Effector memory CD4-positive, alpha-beta T cell (primary cell): ENCODE data around the gene CSK.

Experiments
- DNase-seq, 3 donors: peaks; one replicate each; pipeline ENCODE4 v3.0.0-alpha.2; 2020
- H3K27ac ChIP-seq: 2 replicates; pipeline ENCODE4 v1.7.0; 2013; ENCODE audit warnings: mild to moderate bottlenecking, low read length, moderate library complexity; ENCODE audit not compliant: insufficient read depth, poor library complexity, severe bottlenecking
- H3K27me3 ChIP-seq: replicated peaks from 2 replicates; pipeline ENCODE4 v1.7.0; 2013; ENCODE audit warnings: mild to moderate bottlenecking, low read length; ENCODE audit not compliant: insufficient read depth, control insufficient read depth, poor library complexity, severe bottlenecking
- H3K36me3 ChIP-seq: 2 replicates; pipeline ENCODE4 v1.7.0; 2013; ENCODE audit warnings: mild to moderate bottlenecking, low read length, moderate library complexity; ENCODE audit not compliant: control insufficient read depth, insufficient read depth
- H3K4me1 ChIP-seq: 2 replicates; pipeline ENCODE4 v1.7.0; 2013; ENCODE audit warnings: low read length, mild to moderate bottlenecking; ENCODE audit not compliant: control insufficient read depth, insufficient read depth, poor library complexity, severe bottlenecking
- H3K4me3 ChIP-seq: 2 replicates; pipeline ENCODE4 v1.7.0; 2013; ENCODE audit warnings: low read length, low read depth, mild to moderate bottlenecking; ENCODE audit not compliant: insufficient read depth, poor library complexity, severe bottlenecking
- H3K9me3 ChIP-seq: 2 replicates; pipeline ENCODE4 v1.7.0; 2013; ENCODE audit warnings: mild to moderate bottlenecking, low read length, moderate library complexity; ENCODE audit not compliant: control insufficient read depth

Gene CSK

DNA sequence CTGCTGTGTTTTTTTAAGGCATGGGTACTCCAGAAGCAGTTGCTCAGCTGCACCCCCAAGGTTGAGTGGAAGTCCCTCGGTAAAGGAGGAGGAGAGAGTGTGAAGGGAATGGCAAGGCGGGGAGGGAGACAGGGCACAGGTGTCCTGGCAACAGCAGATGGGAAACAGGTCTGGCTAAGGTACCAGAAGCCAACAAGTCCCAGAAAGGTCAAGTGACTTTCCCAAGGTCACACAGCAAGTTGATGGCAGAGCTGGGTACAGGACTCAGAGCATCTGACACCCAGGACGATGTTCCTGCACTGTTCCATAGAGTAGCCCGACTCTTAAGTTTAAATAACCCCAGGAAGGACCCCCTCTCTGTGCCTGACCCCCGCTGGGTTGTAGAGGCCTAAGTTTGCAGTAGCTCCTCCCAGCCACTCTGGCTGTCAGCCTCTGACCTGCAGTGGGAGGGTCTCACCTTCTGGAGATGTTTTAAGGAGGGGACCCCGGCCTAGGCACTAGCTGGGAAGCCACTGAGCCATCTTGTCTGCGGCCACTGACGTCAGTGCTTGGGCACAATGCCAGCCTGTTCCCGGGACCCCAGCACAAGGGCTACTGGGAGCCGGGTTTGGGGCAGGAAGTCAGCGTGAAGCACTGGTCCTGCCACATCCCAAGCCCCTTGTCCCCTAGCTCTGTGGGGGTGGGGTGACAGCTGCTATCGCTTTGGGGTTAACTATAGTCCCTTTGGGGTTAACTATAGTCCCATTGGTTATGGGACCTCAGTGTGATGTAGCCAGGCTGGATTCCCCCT is 10.5 kb downstream of the CSK start:
- Histone ChIP-seq H3K27ac (peak overlapping the region; percentile 90), H3K4me3 (peak overlapping the region; percentile 19), H3K36me3 (peaks cover 3% of the 10 kb centered on the region)

DNA sequence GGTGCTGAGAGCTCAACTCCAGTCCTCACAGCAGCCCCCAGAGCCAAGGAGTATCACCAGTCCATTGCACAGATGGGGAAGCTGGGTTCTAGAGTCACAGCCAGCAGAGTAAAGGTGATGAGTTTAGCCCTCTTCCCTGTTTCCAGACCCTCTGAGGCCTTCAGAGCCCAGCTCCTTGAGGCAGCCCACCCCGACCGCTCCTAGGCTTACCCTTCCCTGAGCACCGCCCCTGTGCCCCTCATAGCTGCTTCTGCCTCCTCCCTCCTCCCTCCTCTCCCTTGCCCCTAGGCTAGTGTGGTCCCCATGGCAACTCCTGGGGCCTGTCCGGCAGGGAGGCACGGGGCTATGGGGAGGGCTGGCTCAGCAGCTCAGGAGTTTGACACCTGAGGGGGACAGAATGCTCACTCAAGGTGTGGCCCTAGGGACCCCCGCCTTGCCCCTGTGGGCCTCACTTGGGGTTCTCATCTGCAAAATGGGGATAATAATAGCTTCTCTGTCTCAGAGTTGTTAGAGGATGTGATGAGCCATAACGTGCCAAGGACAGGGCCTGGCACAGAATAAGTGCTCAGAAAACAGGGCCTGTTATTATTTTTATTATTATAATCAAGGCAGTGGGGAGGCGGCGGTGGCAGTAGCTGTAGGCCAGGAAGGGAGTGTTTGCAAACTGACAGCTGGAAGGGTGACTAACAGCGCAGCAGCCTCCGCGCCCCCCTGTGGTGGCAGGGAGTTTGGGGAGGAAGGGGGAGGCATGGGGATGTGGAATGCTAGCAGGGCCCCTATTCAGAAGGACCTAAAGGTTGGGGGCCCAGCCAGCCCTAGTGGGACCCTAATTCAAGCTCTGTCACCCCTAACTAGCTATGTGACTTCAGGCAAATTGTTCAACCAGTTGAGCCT is 11.5 kb downstream of the CSK start:
- Histone ChIP-seq H3K4me3 (peak overlapping the region; percentile 38), H3K27ac (peak overlapping the region; percentile 90), H3K36me3 (peaks cover 10% of the 10 kb centered on the region), H3K4me1 (peaks cover 97% of the 10 kb centered on the region), H3K27me3 (no peaks in the 10 kb centered on the region), H3K9me3 (no peaks in the 10 kb centered on the region)
- peak; percentile 64 to 67 (median 65) for DNase-seq

More for the DNA sequence above, 10.5 kb downstream of the CSK start:
- Histone ChIP-seq H3K27me3 (no peaks in the 10 kb centered on the region), H3K4me1 (peaks cover 97% of the 10 kb centered on the region), H3K9me3 (no peaks in the 10 kb centered on the region)
- DNase-seq: no peak

DNA sequence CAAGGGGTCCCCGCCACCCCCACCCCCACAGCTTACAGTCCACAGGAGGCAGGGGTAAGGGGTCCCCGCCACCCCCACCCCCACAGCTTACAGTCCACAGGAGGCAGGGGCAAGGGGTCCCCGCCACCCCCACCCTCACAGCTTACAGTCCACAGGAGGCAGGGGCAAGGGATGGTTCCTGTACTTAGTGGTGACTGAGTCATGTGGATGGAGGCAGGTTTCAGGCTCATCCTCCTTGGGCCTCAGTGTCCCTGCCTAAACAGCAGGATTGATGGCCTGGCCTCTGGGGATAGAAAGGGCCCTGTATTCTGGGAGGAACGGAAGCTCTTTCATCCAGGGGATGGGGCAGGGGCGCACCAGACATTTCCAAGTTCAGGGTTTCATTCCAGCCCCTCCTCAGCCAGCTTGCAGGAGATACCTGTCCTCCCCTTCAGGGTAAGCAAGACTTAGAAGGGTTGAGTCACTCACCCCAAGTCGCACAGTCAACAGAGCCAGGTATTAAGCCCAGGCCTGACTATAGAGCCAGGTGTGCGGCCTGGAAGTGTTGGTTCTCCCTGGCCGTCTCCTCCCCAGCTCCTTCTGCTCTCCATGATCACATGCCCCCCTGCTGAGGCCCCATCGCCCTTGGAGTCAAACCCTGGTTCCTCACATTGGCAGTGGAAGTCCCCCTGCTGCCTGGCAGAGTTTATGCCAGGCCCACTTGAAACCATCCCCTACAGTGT is 12.5 kb downstream of the CSK start:
- H3K4me3 ChIP-seq: no peak overlapping the region
- peaks cover 97% of the 10 kb centered on the region for H3K4me1 ChIP-seq
- H3K36me3 ChIP-seq: peaks cover 20% of the 10 kb centered on the region
- H3K9me3 ChIP-seq: no peaks in the 10 kb centered on the region
- peak overlapping the region; percentile 90 for H3K27ac ChIP-seq
- no peaks in the 10 kb centered on the region for H3K27me3 ChIP-seq
- no peak for DNase-seq

DNA sequence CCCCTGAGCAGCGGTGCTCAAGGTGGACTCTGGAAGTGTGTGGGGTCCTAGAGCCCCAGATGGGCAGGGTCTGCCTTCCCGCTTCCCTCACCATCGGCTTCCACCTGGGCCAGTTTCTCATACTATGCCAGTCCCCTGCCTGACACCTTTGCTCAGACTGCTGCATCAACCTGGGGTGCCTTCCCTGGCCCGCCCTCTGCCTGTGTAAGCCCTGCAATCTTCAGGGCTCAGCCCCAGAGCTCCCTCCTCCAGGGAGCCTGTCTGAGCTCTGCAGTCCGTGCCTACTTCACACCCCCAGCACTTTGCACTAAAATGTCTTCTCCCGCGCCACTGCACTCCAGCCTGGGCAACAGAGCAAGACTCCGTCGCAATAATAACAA is 13.1 kb downstream of the CSK start:
- peaks cover 26% of the 10 kb centered on the region for H3K36me3 ChIP-seq

DNA sequence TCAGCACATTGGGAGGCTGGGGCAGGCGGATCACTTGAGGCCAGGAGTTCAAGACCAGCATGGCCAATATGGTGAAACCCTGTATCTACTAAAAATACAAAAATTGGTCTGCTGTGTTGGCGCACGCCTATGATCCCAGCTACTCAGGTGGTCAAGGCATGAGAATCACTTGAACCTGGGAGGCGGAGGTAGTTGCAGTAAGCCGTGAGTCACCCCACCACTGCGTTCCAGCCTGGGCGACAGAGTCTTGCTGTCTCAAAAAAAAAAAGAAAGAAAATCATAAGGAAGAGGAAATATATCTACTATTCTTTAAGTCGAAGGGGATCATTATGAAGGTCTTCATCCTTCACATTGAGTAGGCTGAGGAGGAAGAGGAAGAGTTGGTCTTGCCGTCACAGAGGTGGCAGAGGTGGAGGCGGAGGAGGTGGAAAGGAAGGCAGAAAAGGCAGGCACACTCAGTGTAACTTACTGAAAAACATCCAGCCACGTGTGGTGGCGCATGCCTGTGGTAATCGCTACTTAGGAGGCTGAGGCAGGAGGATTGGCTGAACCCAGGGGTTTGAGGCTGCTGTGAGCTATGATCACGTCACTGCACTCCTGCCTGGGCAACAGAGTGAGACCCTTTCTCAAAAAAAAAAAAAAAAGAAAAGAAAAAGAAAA is 14.2 kb downstream of the CSK start:
- peaks cover 88% of the 10 kb centered on the region for H3K4me1 ChIP-seq

More for the DNA sequence above, 13.1 kb downstream of the CSK start:
- Histone ChIP-seq H3K27ac (peak overlapping the region; percentile 90), H3K4me3 (no peak overlapping the region), H3K27me3 (no peaks in the 10 kb centered on the region), H3K9me3 (no peaks in the 10 kb centered on the region), H3K4me1 (peaks cover 97% of the 10 kb centered on the region)
- DNase-seq: no peak

DNA sequence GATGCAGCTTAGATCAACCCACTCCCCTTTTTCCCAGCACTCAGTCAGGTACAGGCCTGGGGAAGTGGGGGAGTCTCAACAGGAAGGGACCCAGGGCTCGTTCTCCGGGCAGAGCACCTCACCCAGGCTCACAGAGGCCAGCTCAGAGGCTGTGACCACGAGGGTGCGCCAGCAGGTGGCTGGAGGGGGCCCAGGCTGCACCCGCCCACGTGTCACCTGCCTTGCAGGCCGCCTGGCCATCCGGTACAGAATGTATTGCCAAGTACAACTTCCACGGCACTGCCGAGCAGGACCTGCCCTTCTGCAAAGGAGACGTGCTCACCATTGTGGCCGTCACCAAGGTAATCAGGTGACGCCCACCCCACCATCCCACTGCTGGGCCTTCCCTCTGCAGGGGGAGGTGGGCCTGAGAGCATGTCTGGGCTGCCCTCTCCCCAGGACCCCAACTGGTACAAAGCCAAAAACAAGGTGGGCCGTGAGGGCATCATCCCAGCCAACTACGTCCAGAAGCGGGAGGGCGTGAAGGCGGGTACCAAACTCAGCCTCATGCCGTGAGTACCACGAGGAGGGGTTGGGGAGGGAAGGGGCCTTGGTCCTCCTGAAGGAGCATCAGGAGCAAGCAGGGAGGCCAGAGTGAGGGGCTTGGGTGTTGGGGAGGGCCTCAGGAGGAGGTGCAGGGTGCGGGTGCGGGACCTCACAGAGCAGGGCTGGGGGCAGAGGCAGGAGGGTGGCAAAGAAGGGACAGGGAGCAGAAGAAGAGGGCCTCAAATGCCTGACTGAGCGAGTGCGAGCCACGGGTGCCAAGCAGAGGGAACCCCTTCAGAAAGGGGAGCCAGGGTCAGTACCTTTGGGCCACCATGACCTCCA is 16.7 kb downstream of the CSK start:
- H3K36me3 ChIP-seq: peaks cover 62% of the 10 kb centered on the region
- no peaks in the 10 kb centered on the region for H3K9me3 ChIP-seq
- peaks cover 62% of the 10 kb centered on the region for H3K4me1 ChIP-seq
- DNase-seq: no peak
- H3K27ac ChIP-seq: peak overlapping the region; percentile 90
- no peak overlapping the region for H3K4me3 ChIP-seq
- no peaks in the 10 kb centered on the region for H3K27me3 ChIP-seq

More for the DNA sequence above, 14.2 kb downstream of the CSK start:
- peak overlapping the region; percentile 90 for H3K27ac ChIP-seq
- no peaks in the 10 kb centered on the region for H3K27me3 ChIP-seq
- H3K36me3 ChIP-seq: peaks cover 37% of the 10 kb centered on the region
- DNase-seq: peak in 1 of 3 donors; percentile 43
- H3K9me3 ChIP-seq: no peaks in the 10 kb centered on the region
- H3K4me3 ChIP-seq: no peak overlapping the region

DNA sequence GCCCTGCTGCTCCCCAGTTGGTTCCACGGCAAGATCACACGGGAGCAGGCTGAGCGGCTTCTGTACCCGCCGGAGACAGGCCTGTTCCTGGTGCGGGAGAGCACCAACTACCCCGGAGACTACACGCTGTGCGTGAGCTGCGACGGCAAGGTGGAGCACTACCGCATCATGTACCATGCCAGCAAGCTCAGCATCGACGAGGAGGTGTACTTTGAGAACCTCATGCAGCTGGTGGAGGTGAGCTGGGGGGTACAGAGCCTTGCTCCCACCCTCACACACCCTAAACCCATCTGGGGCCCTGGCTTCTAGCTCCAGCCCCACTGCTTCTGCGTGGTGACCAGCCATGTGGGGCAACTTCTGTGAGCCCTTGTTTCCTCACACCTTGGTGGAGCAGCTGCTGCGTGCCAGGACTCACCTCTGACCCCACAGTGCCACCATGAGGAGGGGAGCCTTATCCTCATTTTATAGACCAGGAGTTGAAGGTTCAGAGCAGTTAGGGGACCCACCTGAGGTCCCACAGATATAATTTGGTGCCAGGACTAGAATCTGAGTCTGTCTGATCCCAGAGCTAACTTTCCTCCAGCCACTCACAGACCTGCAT is 17.5 kb downstream of the CSK start:
- H3K27ac ChIP-seq: peak overlapping the region; percentile 90
- peaks cover 56% of the 10 kb centered on the region for H3K4me1 ChIP-seq
- H3K27me3 ChIP-seq: no peaks in the 10 kb centered on the region
- DNase-seq: no peak
- H3K36me3 ChIP-seq: peaks cover 70% of the 10 kb centered on the region
- no peak overlapping the region for H3K4me3 ChIP-seq
- no peaks in the 10 kb centered on the region for H3K9me3 ChIP-seq

DNA sequence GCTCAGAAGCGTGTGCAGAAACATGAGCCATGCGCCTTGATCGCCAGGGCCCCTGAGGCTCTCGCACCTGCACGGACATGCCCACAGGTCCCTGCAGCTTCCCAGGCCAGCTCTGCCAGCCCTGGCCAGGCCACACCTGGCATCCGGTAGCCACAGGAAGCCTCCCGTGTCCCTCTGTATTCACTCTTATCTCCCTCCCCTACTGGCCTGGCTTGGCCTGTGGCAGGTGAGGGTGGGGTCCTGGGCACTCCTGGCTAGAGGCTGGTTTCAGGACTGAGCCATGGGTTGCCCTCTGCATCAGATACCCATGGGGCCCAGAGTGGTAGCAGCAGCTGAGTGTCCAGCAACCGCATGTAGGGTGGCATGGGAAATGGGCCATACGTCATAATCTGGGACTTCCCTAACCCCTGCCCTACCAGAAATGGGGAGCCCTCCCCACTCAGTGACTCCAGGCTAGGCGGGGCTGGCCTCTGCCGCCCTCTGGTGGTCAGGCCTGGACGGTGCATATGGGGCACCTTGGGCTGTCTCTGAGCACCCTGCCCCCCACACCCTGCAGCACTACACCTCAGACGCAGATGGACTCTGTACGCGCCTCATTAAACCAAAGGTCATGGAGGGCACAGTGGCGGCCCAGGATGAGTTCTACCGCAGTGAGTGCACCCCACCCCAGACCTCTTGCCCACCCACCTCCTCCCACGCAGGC is 18.1 kb downstream of the CSK start:
- H3K36me3 ChIP-seq: peaks cover 68% of the 10 kb centered on the region
- H3K27me3 ChIP-seq: no peaks in the 10 kb centered on the region
- H3K4me3 ChIP-seq: no peak overlapping the region
- DNase-seq: peak; percentile 79 to 85 (median 84)
- H3K4me1 ChIP-seq: peaks cover 50% of the 10 kb centered on the region
- no peaks in the 10 kb centered on the region for H3K9me3 ChIP-seq
- H3K27ac ChIP-seq: peak overlapping the region; percentile 90
